ENCODE measurements around the gene WNT7B.

GRCh38 chr22:45887202-45888131 is 89.5 kb downstream of the WNT7B start:
- no peak for TF ChIP-seq POLR2A (IDR thresholded peaks at IDR 0.05)
- TF ChIP-seq POLR2AphosphoS5 (IDR thresholded peaks at IDR 0.05) = no peak
- no peak for TF ChIP-seq EP300 (IDR thresholded peaks at IDR 0.05; ENCODE audit: low read depth)
- TF ChIP-seq, protein P1, sequence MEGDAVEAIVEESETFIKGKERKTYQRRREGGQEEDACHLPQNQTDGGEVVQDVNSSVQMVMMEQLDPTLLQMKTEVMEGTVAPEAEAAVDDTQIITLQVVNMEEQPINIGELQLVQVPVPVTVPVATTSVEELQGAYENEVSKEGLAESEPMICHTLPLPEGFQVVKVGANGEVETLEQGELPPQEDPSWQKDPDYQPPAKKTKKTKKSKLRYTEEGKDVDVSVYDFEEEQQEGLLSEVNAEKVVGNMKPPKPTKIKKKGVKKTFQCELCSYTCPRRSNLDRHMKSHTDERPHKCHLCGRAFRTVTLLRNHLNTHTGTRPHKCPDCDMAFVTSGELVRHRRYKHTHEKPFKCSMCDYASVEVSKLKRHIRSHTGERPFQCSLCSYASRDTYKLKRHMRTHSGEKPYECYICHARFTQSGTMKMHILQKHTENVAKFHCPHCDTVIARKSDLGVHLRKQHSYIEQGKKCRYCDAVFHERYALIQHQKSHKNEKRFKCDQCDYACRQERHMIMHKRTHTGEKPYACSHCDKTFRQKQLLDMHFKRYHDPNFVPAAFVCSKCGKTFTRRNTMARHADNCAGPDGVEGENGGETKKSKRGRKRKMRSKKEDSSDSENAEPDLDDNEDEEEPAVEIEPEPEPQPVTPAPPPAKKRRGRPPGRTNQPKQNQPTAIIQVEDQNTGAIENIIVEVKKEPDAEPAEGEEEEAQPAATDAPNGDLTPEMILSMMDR (IDR thresholded peaks at IDR 0.05) = no peak

Measured in transverse colon (tissue), 4 donors.